Measurements from ENCODE around the gene PDE1A.

DNA sequence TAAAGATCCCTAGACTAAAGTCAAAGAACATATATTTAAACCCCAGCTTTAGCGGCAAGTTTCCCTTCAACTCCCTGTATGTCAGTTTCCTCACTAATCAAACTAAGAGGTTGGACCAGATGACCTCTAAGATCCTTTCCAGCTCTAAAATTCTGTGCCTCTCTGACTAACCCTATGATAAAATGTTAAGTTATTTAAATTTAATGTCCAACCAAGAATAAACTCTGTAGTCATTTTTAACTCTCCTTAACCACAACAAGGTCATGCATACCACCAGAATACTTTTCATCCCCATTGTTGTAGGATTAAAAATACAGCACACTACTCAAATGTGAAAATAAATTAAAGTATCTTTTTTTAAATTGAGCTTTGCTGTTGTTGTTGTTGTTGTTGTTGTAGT is 5.2 kb upstream of the PDE1A start:
- TF ChIP-seq, protein P1, sequence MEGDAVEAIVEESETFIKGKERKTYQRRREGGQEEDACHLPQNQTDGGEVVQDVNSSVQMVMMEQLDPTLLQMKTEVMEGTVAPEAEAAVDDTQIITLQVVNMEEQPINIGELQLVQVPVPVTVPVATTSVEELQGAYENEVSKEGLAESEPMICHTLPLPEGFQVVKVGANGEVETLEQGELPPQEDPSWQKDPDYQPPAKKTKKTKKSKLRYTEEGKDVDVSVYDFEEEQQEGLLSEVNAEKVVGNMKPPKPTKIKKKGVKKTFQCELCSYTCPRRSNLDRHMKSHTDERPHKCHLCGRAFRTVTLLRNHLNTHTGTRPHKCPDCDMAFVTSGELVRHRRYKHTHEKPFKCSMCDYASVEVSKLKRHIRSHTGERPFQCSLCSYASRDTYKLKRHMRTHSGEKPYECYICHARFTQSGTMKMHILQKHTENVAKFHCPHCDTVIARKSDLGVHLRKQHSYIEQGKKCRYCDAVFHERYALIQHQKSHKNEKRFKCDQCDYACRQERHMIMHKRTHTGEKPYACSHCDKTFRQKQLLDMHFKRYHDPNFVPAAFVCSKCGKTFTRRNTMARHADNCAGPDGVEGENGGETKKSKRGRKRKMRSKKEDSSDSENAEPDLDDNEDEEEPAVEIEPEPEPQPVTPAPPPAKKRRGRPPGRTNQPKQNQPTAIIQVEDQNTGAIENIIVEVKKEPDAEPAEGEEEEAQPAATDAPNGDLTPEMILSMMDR (IDR thresholded peaks at IDR 0.05; ENCODE audit: low read depth, low read length, missing input control): no peak
- TF ChIP-seq, protein P2, sequence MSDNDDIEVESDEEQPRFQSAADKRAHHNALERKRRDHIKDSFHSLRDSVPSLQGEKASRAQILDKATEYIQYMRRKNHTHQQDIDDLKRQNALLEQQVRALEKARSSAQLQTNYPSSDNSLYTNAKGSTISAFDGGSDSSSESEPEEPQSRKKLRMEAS (IDR thresholded peaks at IDR 0.05): no peak
- TF ChIP-seq SP1 (IDR thresholded peaks at IDR 0.05): no peak
- TF ChIP-seq, protein P3, sequence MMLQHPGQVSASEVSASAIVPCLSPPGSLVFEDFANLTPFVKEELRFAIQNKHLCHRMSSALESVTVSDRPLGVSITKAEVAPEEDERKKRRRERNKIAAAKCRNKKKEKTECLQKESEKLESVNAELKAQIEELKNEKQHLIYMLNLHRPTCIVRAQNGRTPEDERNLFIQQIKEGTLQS (IDR thresholded peaks at IDR 0.05): no peak
